Measurements from ENCODE around the gene CTXN2.
A peak's percentile ranks its signal among the peaks of the same experiment; 100 is the strongest.

CTXN2 gene

DNA sequence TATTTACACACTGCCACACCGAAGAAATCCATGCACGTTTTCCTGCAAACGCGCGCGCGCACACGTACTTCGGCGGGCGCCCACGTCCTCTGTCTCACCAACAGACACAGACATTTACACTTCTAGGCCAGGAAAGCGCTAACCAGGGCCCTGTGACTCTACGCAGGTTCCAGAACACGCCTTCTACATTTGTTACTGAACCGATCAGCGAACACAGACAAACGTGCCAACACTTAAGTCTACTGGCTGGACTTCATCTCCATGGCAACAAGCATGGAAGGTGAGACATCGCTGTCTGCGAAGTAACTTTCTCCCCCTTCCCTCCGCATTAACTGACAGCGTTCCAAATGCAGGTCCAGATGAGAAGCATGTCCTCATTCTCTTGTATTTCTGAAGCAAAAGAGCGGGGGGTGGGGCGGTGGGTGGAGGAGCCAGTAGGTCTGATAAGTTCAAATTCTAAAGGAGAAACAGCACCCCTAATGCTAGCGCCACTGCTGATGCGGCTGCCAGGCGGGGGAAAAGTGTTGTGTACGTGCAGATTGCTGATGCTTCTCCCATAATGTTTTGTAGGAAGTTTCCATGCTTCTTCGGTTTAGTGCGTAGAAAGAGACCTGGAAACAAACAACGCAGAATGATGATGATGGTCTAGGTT lies at the start of gene CTXN2:
Gene CTXN2, plus strand, starts transcription at position 92 of the 652 bp plus-strand sequence. CDS start 9,636 bp downstream, outside the sequence.
- DNase-seq (ENCODE audit: low read depth in 2 of 2): no peak

DNA sequence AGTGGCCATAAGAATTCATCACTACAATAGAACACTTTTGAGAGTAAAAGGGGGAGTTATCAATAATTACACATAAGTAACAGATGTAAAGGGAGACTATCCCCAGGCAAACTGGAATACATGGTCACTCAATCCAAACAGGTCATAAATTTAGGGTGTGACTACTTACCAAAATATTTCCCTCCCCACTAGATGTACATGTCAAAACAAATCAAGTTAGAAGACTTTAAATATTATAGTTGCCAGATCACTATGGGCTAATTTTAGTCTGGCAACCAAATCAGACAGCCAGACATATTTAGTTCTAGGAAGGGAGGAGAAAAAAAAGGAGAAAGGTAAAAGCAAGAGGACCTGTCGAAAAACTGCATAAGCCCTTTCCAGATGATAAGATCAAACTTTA lies 47.6 kb upstream of the CTXN2 start:
- DNase-seq (ENCODE audit: low read depth in 2 of 2): no peak

DNA sequence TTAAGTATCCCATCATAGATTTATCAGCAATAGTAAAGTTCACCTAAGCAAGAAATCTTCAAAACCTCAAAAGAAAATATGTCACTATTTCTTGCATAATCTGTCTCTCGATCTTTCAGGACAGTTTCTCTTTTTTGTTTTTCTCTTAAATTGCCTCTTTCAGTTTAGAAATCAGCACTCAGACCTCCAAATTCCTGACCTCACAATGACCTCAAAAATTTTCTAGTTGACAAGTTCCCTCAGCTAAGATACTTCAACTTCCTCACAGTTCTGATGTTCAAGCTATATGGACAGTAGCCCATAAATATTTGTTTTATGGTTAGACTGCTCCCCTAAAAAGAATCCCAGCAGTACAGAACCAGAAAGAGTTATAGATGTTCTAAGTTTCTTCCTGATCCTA lies 46.6 kb upstream of the CTXN2 start:
- no peak for DNase-seq (ENCODE audit: low read depth in 2 of 2)

DNA sequence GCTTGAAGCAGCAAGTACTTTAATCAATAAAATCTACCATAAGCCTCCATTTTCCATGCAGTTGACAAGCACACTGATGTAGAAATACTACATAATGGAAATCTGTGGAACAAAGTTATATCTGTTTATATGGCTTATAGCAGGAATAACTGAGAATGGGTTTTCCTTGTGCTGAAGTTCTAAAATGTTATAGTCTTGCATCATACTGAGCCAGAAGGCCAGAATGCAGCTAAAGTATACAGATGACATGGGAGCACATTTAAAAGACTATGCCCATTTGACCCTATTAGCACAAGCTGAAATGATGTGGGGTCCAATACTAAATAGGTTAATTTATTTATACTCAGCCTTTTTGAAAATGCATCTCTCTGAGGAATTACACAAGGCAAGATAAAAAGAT lies 45.5 kb upstream of the CTXN2 start:
- no peak for DNase-seq (ENCODE audit: low read depth in 2 of 2)

DNA sequence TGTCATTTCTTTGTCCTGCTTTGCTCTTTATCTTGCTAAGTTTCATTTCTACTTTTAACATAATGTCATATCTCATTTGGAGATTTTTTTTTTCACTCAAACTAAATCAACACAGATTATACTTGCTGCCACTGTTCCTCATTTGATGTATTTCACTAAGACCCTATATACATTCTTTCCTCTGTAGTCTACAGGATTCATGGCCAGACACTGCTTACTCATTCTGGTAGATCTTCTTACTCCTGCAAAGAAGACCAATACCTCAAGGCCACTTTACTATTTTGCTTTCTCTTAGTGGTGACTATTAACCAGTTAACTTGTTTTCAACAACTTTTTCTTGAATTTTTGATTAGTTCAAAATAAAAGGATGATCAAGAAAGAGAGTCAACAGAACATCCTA lies 44.1 kb upstream of the CTXN2 start:
- no peak for DNase-seq (ENCODE audit: low read depth in 2 of 2)

DNA sequence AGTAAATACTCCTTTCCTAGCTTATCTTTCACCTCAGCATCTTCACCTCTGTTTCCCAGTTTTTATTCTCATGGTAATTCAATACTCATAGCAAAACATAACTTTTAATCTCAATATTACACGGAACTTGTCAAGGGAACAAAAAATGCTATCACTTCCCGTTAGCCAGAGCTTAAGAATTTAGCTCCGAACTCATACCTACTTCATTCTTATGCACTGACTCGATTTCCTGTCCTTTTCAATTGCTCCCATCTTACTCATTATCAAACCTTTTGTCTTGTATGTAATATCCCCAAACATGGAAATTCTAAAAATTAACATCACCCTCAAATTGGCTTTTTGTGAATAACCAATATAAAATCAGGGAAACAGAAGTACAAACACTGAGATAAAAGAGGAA lies 41.6 kb upstream of the CTXN2 start:
- no peak for DNase-seq (ENCODE audit: low read depth in 2 of 2)

DNA sequence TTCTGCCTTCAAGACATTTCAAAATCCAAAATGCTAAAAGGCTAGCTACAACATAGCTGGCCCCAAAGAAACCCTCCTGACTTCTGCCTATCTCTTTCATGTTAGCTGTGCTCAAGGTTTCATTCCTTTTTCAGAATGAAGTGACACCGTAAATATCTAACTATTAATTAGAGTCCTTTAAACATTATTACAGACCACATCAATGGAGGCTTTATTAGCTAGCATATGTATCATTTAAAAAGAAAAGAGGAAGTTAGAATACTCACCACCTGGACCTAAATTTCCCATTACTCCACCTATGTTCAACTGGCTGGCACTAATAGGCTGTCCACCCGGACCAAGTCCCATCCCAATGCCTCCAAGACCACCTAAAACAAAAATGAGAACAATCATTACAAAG lies 37.9 kb upstream of the CTXN2 start:
- DNase-seq (ENCODE audit: low read depth in 2 of 2): no peak

DNA sequence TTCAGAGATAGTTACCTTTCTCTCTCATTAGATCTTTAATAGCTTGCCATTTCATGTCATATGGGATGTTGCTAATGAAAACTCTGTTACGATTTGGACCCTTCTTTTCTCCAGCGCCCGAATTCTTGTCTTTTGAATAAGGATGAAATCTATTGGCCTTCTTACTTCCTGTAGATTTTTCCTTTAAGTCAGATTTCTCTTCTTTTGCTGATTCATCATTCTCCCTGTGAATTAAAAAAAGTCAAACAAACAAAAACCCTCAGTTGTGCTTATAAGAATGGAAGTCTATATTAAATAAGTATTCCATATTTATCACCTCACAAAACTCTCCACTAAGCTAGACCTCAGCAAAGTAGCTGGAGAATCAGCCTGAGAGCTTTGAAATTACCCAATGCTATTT lies 22.8 kb upstream of the CTXN2 start:
- DNase-seq (ENCODE audit: low read depth in 2 of 2): no peak

DNA sequence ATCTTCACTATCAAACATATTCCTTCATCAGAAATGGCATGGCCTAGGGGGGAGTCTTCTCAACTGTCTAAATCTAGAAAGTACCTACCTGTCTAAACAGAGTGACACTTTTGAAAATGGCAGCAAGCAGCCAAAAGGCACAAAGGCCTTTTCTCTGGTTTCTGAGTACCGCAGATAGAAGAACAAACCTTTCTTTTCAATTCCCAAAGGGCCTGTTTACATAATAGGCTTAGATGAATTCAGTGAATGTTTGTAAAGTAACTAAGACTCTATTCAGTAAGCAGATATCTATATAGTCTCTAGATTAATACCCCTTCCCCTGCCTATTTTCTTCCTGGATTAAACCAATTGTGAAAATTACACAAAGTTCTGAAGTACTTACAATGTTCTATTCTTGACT lies 20.5 kb upstream of the CTXN2 start:
- DNase-seq (ENCODE audit: low read depth in 2 of 2): no peak

DNA sequence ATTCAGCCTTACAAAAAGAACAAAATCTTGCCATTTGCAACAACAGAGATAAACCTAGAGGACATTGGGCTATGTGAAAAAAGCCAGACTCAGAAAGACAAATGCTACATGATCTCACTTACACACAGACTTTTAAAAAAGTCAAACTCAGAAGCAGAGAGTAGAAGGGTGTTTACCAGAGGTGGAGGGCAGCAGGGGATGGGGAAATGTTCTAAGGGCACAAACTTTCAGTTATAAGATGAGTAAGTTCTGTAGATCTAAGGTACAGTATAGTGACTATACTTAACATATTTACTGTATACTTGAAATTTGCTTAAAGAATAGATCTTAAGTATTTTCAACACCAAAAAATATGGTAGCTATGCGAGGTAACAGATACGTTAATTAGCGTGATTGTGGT lies 16.3 kb upstream of the CTXN2 start:
- DNase-seq (ENCODE audit: low read depth in 2 of 2): no peak

DNA sequence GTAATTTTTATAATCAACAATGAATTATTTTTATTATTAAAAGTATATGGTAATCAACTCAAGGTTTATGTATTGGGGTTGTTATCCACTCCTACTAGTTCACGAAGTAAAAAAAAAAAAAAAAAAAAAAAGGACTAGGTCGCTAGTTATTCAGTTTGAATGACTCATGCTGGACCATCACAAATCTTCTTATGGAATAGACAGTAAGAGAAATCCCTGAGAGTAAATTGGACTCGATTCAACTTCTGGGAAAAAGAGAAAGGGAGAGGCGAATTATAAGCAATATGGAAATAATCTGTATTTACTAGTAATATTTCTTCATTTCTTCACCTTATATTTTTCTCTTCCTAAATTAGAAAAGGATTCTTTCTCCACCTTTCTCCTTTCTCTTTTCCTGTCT lies 15.4 kb upstream of the CTXN2 start:
- DNase-seq (ENCODE audit: low read depth in 2 of 2): no peak

DNA sequence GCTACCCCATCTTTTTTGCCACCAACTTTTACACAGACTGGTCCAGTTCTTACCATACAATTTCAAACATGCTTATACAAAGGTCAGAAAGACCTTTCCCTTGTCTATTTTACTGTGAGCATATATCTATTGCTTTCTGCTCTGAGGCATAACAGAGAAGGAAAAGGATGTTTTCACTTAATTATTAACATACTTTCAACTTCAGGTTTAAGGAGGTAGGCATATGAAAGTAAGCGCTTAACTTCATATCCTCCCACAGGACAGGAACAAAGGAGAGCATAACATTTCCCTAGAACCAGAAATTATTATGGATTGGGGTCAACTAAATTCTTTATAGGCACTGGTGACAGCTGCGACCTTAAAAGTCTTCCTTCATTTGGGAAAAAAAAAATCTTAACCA lies 14.5 kb upstream of the CTXN2 start:
- DNase-seq (ENCODE audit: low read depth in 2 of 2): no peak

DNA sequence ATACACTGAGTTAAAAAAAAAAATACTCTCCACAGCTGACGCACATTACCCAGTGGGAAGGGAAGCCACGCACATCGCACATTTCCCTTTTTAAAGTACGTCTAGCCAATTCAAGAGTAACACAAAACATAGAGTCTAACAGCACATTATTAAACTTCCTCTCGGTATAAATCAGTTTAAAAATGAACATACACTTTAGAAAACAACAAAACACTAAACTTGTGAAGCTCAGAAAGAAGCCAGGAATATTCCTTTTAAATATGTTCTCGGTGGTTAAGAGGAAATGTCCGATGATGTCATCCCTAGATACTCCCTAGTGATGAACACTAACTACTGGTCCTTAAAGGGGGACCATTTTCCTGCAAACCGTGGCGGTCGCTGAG lies 14.1 kb upstream of the CTXN2 start:
- DNase-seq (ENCODE audit: low read depth in 2 of 2): no peak

DNA sequence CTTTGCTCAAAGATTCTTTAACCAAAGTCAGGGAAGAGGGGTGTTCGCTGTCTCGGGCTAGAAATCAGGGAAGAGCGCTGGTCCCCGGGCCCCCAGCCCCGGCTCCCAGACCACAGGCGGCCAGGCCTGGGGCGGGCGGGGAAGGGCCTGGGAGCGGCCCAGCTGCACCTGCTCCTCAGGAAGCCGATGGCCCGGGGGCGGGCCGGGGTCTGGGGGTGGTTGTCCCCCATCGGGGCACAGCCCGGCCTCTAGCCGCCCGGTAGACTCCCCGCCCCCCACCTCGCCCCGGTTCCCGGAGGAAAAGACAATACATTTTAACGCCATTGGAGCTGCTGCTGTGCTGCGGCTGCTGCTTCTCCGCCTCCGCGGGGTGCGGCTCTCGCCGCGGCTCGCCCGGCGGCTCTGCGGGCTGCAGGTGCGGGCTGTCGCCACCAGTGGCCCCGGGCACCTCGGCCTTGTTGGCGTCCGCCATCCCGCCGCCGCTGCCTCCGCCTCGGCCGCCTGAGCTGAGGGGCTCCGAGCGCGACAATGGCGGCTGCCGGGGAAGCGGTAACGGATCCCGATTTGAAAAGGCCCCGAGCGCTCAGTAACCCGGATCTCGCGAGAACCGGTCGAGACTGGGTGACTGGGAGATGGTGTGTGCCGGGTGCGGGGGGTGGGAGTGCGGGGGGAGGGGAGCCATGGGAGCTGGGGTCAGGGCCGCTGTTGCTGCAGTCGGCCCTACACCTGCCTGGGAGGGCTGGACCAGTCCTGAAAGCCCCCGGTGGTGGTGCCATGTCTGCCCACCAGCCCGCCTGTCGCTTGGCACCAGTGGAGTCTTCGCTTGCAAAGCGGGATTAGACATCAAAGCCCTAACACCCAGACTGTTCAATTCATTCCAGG lies 13.5 kb upstream of the CTXN2 start, which contains the start of gene MYEF2:
Gene MYEF2, minus strand, starts transcription at position 530 of the 882 bp plus-strand sequence. Its CDS starts 58 bp downstream, at position 472.
- DNase-seq (ENCODE audit: low read depth in 2 of 2): peak; percentile 43 to 48

DNA sequence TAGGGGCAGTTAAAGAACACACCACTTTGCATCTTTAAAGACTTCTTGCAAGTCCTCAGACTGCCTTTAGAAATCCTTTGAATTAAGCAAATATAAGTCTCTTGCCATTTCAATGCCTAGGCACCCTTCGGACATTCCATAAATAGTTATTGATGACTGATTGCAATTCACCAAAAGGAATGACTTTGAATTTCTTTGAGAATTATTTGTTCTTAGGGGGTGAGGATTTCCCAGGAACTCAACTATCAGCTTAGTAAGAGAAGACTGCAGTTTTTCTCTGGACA lies 12.9 kb upstream of the CTXN2 start:
- DNase-seq (ENCODE audit: low read depth in 2 of 2): no peak

DNA sequence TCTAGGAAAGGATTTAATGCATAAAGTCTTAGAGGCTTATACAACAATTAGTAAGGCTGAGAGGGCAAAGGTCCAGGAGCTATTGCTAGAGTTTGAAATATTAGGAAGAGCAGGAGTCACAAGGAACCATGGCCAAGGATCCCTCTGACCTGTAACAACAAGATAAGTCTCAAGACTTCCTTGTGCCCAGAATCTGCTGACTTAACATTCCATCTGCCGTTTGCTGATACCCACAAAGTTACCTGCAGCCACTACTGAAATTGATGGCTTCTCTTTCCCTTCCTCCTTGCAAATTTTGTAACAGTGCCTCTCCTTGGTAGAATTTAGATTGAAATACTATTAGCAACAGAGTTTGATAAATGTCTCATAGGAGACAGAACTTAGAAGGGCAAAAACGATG lies 8.7 kb upstream of the CTXN2 start:
- no peak for DNase-seq (ENCODE audit: low read depth in 2 of 2)

DNA sequence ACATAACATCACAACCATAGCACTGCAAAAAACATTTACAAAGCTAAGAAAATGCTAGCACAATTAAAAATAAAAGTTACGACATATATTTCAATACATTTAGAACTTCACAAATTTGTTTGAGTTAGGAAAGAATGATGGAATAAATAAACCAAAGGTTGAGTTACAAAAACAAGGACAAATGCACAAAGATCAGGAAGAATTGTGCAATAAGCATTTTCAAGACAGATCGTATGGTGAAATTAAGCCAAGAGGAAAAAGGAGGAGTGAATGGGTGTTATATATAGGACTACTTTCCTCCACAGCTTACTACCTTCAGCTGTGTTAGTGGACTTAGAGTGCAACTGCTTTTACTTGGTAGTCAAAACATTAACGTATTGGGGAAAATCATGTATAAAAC lies 5.9 kb upstream of the CTXN2 start:
- DNase-seq (ENCODE audit: low read depth in 2 of 2): no peak

DNA sequence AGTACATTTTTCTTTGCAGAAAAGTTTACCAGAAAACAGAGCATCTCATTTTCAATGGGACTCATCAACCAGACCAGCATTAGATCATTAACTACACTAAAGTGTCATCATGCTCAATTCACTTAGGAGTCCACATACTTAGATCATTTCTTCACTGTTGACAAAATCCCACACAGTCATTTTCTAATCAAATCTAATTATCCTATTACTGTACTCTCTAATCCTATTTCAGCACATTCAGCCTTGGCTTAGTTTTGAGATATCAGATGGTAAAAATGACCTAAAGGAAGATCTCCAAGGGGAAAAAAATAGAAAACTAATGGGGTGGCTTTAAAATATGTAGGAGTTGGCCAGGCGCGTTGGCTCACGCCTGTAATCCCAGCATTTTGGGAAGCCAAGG lies 5.2 kb upstream of the CTXN2 start:
- no peak for DNase-seq (ENCODE audit: low read depth in 2 of 2)

DNA sequence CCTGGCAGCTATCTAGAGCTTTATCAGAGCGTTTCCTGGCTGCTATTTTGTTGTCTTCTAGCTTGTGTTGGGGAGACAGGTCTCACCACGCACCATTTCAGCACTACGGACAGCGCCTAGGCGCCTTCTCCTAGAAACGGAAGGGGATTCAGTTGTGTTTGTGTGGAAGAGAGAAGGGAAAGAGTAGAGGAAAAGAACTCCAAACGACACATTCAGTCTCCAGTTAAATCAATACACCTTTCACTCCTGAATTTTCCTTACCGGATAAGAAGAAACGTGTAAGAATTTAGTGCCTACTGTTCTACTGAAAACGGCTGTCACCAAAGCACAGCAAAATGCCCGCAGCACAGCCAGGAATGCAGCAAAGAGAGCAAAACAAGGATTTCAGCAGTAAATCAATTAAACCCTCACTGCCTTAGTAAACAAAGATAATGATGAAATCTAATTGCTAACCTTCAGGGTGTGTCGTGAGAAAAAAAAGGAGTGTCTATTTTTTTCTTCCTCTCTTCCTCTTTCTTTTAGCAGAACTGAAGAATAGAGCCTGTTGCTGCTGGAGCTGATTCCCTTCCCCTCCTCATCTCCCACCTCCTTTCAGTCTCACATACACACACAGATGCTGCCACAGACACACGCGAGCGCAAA lies 412 bp upstream of the CTXN2 start:
- DNase-seq (ENCODE audit: low read depth in 2 of 2): no peak

DNA sequence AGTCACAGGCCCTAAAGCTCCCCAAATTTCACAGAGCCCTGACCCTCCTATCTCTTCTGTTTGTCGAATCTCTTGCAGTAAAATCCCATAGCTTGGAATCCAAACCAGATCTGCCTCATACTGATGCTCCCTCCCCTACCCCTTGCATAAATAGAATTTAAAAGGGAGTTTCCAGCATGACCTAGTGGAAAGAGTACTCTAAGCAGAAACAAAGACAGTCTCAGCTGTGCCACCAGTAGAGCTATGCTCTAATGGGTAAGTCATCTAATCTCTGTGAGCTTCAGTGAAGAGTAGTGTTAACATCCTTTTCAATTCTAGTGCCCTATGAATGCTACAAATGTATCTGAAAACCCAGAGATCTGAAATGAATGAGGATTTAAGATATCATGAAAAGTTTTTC lies 10.6 kb downstream of the CTXN2 start:
- no peak for DNase-seq (ENCODE audit: low read depth in 2 of 2)

DNA sequence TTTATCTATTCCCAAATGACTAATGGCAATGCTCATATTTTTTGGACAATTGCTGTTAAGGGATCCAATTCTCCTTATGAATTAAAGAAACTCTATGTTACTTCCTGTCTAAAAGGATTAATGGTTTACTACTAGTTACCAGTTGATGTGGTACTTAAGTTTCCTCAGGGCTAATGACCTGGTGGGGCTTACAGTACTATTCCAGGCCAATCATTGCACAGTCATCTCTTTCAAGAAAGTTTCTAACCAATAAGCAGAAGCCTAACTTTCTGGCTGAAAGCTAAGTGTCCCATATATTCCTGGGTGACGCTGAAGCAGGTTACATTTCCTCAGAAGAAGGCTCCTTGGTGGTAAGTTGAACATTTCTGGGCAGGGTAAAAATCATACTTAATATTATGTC lies 14.5 kb downstream of the CTXN2 start, which contains the start of gene SLC12A1:
Gene SLC12A1, plus strand, starts transcription at position 322 of the 400 bp plus-strand sequence. CDS start 1,418 bp downstream, outside the sequence.
- no peak for DNase-seq (ENCODE audit: low read depth in 2 of 2)

DNA sequence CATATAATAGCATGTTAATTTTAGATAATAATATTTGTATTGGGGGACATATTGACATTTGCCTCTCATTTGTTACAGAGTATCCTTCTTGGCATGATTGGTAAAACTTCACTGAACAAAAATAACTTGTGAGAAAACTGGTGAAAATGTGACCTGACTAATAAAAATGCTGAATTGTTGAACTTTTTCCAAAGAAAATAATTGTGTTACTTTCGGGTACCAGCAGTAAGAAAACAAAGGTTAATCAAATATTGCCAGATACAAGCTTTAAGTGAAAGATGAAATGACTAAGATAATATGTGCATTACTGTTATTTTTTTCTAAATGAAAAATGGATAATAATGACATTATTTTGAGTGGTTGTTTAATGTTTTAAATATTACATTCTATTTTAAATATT lies 29.8 kb downstream of the CTXN2 start:
- no peak for DNase-seq (ENCODE audit: low read depth in 2 of 2)

DNA sequence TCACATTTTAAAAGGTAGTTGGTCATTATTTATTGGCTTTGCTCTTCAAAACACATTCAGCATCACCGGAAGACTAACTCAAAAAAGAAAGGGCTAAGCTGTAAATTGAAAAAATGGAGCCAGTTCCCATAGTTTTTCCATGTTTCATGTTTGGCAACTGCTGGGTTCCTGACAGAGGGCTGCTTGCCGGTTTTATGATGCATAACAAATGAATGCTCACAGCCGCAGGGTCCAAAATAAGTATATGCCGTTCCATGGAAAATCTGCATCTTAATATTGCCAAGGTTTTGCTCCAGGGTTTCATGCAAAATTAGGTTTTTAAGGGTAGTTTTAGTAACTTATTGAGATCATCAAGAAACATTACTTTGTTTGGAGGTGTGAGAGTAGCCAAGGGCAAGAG lies 30.4 kb downstream of the CTXN2 start:
- no peak for DNase-seq (ENCODE audit: low read depth in 2 of 2)
